Skeletal muscle cell (primary cell): ENCODE results near the gene PRM1.
"Not testable (repeated sequence)": the region's sequence is repeated elsewhere in the genome, so short reads cannot be mapped to it uniquely, and the experiment has no call there.

ENCODE experiments used
- DNase-seq: peaks from one replicate; pipeline ENCODE4 v3.0.0-alpha.2; 2010; ENCODE audit warnings: low read depth
- H3K4me3 ChIP-seq: 2 replicates; pipeline ENCODE4 v1.5.1; 2011; ENCODE audit warnings: low read depth, mild to moderate bottlenecking, control low read depth, low read length, moderate library complexity

Gene PRM1

DNA sequence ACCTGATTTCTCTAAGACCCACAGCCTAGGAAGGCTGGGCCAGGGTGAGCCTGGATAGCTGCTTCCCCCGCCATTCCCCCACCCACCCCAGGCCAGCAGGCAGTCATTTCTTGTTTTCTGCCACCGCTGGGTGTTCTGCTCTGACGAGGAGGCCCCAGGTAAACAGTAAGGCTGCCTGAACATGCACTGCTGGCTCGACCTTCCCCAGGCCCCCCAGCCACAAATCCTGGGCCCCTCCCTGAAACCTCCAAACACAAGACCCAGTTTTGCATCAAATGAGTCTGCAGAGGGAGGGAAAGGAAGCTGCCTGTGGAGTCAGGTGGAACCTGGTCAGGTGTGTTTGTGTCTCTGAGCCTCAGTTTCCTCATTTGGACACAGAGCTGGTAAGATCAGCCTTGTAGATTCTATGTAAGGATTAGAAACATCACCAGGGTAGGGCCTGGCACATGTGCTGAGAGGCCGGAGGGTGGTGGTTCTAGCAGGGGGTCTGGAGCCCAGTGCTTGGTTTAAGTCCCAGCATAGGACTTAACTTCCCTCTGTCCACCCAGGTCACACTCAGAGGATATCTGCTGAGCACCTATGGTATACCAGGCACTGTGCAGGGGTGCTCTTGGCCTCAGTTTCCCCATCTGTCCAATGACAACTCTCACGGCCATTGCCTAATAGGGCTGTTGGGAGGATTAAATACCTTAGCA lies 18.9 kb upstream of the PRM1 start:
- no peak for DNase-seq
- no peak overlapping the region for H3K4me3 ChIP-seq

DNA sequence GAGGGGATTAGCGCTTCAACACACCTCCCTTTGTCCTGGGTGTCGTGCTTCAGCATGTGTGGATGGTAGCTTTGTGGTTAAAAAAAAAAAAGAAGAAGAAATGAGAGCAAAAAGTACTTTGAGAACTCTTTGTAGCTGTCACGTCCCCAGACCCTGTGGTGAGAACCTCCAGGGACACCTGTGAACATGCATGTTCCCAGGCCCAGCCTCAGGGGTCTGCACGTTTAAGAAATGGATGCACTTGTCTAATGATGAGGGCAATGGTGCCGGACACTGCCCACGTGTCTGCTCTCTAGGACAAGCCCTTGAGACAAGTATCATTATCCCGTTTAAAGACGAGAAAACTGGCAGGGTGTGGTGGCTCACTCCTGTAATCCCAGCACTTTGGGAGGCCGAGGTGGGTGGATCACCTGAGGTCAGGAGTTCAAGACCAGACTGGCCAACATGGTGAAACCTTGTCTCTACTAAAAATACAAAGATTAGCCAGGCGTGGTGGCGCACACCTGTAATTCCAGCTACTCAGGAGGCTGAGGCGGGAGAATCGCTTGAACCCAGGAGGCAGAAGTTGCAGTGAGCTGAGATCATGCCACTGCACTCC lies 17.9 kb upstream of the PRM1 start:
- not testable (repeated sequence) for DNase-seq, H3K4me3 ChIP-seq

GRCh38 chr16:11298143-11298900 lies 17.2 kb upstream of the PRM1 start:
- no peak overlapping the region for H3K4me3 ChIP-seq
- DNase-seq: no peak

DNA sequence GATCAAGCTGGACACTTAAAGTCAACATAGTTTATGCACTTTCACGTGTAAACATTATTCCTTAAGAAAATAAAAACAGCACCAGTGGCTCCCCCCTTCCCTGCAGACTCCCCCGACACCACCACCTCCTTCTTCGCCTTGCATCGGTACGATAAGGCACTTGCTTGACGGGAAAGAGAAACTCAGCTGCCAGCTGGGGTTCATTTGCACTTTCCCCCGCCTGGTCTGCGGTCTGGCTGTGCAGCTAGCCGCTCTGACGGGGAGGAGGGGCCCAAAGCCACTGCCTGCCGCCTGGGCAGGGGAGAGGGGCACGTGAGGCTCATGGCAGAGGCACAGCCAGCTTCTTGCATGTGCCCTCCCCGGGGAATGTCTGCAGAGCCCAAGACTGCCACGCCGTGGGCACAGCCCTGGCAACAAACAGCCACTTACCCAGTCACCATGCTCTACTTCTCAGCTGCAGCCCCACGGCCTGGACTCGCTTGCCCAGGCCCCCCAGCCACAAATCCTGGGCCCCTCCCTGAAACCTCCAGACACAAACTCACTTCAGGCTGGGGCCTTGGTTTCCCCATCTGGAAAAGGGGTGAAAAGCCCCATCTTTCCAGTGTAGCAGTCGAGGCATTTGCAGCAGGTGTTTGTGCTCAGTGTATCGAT lies 16.5 kb upstream of the PRM1 start:
- H3K4me3 ChIP-seq: no peak overlapping the region
- DNase-seq: no peak

- no peak overlapping the region for H3K4me3 ChIP-seq
- DNase-seq: no peak
Measured at GRCh38 chr16:11296706-11297491, 15.8 kb upstream of the PRM1 start.

DNA sequence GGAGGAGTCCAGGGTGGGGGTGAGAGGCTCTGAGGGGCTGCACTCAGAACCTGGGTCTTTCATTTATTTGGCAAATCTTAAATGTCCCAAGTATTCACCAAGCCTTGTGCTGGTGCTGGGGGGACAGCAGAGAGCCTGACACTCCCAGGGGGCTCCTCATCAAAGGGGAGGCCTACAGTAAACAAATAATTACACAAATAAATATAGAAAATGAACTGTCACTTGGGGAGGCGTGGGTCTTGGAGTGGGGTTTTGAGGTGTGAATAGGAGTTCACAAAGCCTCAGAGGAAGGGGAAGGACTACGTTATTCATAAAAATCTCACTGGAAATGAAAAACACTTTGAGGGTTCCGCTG lies 15.2 kb upstream of the PRM1 start:
- no peak for DNase-seq
- H3K4me3 ChIP-seq: no peak overlapping the region

DNA sequence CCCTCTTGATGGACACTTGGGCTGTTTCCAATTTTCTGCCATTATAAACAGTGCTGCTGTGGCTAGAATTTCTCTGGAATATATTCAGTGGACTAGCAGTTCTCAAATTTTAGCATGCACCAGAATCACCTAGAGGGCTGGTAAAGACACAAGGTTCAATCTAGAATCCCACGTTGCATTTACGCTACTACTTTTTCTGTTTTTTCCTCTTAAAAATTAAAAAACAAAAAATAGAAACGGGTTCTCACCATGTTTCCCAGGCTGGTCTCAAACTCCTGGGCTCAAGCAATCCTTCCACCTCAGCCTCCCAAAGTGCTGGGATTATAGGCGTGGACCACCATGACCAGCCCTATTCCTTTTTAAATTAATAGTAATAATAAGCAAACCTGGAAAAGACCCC lies 14.5 kb upstream of the PRM1 start:
- no peak overlapping the region for H3K4me3 ChIP-seq
- DNase-seq: no peak

GRCh38 chr16:11292076-11292748 lies 11.1 kb upstream of the PRM1 start:
- DNase-seq: no peak

GRCh38 chr16:11291091-11291703 lies 10.1 kb upstream of the PRM1 start:
- no peak overlapping the region for H3K4me3 ChIP-seq
- no peak for DNase-seq

More at GRCh38 chr16:11292076-11292748, 11.1 kb upstream of the PRM1 start:
- H3K4me3 ChIP-seq: no peak overlapping the region

DNA sequence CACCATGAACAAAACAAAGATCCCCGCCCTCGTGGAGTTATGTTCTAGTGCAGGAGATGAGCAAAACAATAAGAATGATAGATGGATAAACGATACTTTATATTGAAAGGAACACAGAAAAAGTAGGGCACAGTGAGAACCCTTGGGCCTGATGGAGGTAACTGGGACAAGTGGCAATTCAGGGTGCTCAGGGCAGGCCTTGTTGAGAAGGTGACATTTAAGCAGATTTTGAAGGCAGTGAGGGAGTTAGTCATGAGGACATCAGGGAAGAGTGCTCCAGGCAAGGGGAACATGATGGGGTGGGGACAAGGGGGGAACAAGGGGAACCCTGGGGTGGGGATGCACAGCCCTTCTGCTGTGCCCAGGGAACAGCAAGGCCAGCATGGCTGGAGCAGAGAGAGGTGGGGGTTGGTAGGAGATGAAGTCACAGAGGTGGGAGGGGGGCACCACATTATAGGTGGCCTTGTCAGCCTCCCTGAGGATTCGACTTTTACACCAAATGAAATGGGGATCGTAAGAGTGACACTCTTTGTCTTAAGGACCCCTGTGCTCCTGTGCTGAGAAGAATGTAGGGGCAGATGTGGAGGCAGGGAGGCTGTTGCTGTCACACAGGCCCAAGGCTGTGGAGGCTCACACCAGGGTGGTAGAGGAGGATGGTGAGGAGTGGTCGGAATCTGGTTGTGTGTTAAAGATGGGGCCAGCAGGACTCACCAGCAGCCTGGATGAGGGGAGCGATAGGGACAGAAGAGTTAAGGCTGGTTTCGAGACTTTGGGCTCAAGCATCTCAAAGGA lies 9.2 kb upstream of the PRM1 start:
- no peak for DNase-seq
- no peak overlapping the region for H3K4me3 ChIP-seq

DNA sequence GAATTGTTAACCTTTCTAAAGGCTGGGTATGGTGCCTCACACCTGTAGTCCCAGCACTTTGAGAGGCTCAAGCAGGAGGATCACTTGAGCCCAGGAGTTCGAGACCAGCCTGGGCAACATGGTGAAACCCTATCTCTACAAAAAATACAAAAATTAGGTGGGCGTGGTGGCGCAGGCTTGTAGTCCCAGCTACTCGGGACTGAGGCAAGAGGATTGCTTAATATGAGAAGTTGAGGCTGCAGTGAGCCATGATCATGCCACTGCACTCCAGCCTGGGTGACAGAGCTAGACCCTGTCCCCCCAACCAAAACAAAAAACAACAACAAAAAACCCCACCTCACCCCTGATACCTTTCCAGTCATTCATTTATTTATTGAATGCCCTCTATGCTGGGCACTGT lies 8.6 kb upstream of the PRM1 start:
- not testable (repeated sequence) for H3K4me3 ChIP-seq, DNase-seq

GRCh38 chr16:11289202-11289601 lies 8.1 kb upstream of the PRM1 start:
- no peak for DNase-seq
- no peak overlapping the region for H3K4me3 ChIP-seq

GRCh38 chr16:11285842-11286241 lies 4.7 kb upstream of the PRM1 start:
- DNase-seq: no peak
- H3K4me3 ChIP-seq: no peak overlapping the region

- no peak overlapping the region for H3K4me3 ChIP-seq
- DNase-seq: no peak
Measured at GRCh38 chr16:11283820-11284248, 2.7 kb upstream of the PRM1 start.

GRCh38 chr16:11278681-11279628 lies 2.2 kb downstream of the PRM1 start:
- no peak overlapping the region for H3K4me3 ChIP-seq
- no peak for DNase-seq

DNA sequence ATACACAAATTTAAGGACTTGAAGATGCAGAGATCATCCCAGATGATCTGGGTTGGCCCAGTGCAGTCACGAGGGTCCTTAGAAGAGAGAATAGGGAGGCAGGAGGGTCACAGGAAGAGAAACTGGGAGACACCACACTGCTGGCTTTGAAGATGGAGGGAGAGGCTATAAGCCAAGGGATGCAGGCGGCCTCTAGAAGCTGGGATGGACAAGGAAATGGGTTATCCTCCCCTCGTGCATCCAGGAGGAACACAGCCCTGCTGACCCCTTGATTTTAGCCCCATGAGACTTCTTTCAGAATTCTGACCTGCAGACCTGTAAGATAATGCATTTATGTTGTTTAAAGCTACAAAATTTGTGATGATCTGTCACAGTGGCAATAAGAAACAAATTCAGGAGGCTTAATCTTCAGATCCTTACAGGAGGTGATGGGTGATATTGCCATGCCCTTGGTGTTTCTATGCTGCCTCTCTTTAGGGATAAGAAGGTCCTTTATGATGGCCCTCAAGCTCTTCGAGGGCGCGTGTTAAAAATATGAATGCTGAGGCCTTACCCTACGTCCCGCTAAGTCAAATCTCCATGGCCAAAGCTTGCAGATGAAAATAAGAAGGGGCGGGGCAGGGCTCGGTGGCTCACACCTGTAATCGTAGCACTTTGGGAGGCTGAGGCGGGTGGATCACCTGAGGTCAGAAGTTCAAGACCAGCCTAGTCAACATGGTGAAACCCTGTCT lies 3.4 kb downstream of the PRM1 start:
- DNase-seq: no peak
- no peak overlapping the region for H3K4me3 ChIP-seq
